DMS 273 treated with DMSO at 0.1 percent for 48 hours (cell line): Measurements from ENCODE around the gene JPH4.
"Not testable (repeated sequence)": the region's sequence is repeated elsewhere in the genome, so short reads cannot be mapped to it uniquely, and the experiment has no call there.

ENCODE experiments used
- DNase-seq: peaks from one replicate; lab custom pipeline; 2025; lab: John Stamatoyannopoulos, UW

The JPH4 gene

DNA sequence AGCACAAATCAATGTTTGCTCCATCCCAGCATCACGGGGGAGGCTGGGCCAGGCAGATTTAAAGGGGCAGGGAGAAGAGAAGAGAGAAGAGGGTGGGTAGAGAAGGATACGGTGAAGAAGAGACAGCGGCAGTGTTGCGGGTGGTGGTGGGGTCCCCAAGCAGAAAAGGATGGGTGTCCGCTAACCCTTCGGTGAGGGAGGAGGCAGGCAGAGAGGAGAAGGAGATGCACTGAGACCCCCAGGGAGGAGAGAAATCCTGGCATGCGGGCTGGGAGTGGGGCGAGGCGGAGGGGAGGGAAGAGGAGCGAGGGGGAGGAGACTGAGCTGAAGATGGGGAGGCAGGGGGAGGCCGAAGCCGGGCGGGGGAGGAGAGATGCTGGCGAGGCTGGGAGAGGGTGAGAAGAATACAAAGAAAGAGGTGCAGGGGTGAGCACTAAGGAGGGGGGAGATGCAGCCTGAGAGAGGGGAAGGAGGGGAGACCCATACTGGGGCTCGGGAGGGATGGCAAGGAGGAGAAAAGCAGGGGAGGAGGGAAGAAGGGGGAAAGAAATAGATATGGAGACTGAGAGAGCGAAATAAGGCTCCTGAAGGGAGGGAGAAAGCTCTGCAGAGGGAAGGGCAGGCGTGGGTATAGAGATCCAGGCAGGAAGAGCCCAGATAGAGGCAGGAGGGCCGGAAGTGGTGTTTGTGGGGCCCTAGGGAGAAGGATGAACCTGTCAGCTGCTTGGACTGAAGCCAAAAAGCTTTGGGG, at the start of gene JPH4:
JPH4 (minus strand) TSS at position 231 of the 751 bp plus-strand sequence. CDS start 1,337 bp downstream, outside the sequence.
- no peak for DNase-seq

DNA sequence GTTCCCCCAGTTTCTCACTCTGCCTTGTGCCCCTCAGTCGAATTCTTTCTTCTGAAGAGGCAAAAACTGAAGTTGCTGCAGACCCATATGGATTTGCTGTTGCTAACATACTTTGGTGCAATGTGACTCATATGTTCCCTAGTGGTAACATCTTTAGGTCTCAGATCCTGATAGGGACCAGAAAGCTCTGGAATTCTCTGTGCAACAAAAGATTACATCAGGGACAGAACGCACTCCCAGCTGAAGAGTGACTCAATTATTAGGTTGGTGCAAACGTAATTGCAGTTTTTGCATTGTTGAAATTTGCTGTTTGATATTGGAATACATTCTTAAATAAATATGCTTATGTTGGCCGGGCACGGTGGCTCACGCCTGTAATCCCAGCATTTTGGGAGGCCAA, 49.4 kb upstream of the JPH4 start:
- no peak for DNase-seq

DNA sequence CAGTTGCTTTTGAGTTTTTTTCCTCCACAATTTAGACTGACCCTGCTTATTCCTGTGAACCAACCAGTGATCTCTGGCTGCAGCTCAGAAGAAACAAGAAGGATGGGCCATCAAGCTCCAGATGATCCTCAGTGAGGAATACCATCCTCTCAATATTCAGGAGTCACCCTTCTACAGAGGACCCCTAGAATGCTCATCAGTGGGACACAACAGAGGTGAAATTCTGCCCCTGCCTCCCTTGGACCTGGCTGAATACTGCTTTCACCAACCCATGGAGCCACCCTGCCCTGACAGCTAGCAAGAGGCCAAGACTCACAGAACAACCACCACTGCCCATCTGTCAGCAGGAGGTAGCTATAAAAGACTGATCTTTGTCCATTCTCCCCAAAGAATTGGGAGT, 48.4 kb upstream of the JPH4 start:
- no peak for DNase-seq

DNA sequence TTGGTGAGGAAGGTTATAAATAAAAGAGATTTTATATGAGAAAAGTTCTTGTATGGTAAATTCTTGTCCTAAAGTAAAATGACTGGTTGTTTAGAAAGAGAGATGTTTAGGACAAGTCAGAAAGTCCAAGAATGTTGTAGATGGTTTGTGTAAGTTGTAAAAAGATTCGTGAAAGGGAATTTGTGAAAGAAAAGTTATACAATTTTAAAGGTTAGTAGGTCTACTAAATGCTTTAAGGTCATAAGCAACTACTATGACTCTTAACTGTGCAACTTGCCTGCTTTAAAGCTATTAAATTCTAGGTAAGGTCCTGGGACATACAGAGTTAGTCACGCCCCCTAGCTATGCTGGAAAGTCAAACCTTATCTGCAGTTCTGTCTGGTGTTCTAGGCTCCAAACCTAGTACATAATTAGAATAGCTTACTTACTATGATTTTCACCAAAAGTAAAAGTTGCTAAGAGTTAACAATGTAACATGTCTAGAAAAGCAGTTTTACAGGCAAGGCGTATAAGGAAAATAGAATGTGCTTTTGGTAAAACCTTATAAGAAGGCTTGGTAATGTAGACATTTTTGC, 46.3 kb upstream of the JPH4 start:
- DNase-seq, result no peak

DNA sequence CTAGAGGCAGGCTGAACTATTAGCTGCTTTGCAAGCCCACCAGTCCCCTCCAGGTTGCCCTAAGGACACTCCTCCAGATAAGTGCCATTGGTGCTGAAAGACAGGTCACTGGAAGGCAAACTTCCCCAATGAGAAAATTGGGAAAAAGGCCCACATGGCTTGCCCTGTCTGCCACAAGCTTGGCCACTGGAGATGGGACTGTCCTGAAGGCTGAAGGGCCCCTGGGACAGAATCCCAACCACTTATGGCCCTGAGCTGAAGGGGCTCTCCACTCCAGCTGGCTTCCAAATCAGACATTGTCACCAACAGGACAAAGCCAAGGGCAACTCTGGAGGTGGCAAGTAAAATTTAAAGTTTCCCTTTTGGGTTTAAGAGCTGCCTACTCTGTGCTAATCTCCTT, 45.4 kb upstream of the JPH4 start:
- no peak for DNase-seq

DNA sequence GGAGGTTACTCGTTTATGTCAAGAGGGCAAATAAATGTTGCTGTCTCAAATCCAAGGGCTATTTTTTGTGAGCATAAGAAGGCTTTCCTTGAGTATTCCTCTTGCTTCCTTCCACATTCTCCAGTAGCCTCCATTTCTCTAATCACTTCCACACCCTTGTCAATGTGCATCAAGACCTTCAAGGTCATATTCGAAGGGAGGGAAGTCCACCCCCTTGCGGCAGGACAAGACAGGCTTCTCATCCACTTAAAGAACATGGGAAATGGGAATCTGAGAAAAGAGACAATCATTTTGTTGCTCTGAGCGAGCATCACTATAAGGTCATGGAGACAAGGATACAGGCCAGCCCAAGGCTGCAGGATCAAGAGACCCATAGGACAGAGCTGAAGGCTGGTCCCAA, 44.4 kb upstream of the JPH4 start:
- no peak for DNase-seq

DNA sequence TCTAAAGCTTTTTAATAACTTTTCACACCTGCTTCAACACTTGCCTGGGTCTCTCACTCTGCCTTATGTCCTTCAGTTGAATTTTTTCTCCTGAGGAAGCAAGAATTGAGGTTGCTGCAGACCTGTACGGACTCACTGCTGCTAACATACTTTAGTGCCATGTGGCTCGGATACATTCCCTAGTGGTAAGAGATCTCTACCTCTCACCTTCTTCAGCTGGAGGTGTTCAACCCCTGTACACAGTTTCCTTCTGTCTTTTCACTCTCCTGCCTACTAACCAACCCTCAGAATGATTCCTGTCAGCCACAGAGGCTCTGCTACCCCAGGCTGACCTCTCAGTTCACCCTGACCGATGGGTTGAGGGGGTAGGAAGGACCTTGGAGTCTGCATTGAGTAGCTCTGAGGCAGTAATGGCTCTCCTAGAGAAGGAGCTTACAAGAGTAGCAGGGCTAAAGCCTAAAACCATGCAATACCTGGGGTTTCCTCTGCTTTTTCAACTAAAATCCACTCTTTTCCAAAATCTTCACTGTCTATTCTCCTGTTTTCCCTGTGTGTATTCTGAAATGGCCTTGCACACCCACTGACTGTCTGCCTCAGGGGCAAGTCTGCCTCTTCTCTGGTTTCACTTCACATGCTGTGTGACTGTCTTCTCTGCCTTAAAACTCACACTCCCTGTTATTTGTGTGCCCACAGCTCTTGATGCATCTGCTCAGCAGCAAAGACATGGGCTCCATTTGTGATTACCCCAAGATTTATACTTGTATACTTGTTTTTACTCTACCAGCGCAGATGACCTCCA, 43.5 kb upstream of the JPH4 start:
- no peak for DNase-seq

DNA sequence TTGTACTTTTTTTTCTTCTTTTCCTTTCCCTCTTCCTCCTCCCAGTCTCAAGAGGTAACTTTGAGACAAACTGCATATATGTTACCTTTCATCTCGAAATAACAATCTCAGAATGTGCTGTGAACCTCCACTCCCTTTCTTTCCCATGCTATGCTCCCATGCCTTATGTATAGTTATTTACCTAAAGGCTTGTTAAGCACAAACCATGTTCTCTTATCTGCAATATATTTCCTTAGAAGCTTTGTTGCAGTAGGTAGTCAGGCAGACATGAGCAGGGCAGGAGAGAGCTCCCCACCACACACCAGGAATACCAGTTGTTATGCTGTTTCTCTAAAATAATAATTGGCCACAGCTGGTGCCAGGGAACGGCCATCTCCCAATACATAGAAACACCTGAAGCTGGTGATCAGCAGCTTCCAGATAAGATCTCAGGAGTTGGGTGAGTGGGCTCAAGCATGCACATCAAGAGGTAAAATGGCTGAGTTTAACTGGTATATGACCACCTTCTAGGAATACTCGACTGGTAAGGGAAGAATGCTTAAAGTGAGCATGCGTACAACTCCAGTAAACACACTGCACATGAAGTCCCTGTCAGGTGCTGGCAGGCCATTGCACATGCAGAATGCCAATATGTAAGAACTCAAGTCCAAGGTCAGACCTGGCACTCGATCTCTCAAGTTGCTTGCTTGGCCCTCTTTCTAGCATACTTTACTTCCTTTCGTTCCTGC, 42.8 kb upstream of the JPH4 start:
- no peak for DNase-seq

DNA sequence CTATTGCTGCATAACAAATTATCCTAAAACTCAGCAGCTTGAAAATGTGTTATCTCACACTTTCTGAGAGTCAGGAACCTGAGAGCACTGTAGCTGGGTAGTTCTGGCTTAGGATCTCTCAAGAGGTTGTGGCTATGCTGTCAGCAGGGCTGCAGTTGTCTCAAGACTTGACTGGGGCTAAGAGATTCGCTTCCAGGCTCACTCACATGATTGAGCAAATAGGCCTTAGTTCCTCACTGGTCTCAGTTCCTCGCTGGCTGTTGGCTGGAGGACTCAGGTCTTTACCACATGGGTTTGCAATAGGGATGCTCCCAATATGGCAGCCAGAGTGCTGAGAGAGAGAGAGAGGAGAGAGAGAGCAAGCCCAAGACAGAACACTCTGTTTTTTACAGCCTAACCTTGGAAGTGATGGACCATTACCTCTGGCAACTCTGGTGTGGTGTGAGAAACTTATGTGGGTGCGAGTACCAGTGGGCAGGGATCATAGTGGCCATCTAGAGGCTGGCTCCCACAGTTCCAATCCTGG, 41.6 kb upstream of the JPH4 start:
- DNase-seq, result no peak

DNA sequence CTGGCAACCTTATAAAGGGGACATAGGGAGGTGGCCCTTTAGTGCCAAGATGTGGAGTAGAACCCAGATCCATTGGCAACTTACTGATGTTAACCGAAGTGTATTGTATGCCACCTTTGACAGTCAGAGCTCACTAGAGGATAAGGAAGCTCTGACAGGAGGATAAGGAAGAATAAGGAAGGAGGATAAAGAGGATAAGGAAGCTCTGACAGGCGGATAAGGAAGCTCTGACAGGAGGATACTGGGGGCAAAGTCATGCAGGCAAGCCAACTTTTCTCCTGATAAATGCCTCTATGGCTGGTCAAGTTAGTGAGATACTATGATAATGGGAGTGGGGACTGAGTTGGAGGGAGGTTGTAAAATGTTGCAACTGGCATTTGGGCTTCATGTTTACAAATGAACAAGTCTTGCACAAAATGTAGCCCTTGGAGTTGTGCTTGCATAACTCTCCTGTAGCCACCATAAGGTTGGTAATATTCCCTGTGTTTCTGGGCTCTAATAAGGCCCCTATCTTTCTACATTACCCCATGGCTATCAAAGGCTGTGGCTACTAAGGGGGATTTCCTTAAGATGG, 39.9 kb upstream of the JPH4 start:
- DNase-seq, result no peak

DNA sequence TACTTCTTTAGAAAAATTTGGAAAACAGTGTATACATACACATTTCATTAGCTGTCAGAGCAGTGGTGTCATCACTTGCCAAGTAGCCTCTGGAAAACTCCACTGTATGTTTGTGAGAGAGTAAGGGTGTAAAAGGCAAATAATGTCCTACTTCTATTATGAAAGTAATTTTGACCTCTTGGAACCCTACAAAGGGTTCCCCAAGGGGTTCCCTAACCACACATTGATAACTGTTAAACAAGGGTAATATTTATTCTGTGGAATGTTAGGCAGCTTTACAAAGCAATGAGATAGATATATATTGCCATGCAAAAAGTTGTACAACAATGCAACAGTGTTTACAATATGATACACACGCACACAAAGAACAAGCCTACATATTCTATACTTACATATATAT, 38.9 kb upstream of the JPH4 start:
- DNase-seq, result no peak

DNA sequence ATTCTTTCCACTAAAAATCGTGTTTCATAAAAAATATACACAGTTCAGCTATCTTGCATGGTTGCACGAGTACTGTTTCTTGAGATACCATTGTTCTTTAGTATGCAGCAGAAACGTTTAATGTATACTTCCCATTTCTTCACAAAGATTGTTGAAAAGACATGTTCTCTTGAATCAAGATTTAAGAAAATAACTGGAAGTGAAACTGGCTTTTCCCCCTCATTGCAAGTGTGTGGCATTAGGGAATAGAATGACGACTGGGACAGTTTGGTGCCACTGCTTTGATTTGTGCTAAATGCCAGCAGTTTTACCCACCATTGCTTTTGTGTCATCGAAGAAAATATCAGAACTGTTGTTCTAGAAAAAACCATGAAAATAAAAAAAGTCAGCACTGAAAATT, 37.3 kb upstream of the JPH4 start:
- no peak for DNase-seq

DNA sequence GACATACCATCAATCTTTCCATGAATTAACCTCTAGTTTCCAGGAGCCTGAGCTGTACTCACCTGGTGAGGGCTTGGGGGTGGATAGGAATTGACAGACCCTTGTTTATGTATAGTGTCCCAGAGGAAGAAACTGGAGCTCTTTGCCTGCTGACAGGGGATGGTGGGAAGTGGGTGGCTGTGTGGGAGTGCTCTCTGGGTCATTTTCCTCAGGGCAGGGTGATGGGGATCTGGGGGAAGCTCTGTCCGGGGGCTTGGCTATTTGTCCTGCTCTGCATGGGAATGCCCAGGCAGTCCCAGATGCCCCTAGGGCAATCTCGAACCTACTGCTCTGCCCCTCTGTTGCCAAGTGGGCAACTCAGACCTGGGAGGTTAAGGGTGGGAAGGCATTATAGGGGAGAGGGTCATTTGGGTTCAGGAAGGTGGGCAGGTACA, 35.8 kb upstream of the JPH4 start:
- DNase-seq, result no peak

DNA sequence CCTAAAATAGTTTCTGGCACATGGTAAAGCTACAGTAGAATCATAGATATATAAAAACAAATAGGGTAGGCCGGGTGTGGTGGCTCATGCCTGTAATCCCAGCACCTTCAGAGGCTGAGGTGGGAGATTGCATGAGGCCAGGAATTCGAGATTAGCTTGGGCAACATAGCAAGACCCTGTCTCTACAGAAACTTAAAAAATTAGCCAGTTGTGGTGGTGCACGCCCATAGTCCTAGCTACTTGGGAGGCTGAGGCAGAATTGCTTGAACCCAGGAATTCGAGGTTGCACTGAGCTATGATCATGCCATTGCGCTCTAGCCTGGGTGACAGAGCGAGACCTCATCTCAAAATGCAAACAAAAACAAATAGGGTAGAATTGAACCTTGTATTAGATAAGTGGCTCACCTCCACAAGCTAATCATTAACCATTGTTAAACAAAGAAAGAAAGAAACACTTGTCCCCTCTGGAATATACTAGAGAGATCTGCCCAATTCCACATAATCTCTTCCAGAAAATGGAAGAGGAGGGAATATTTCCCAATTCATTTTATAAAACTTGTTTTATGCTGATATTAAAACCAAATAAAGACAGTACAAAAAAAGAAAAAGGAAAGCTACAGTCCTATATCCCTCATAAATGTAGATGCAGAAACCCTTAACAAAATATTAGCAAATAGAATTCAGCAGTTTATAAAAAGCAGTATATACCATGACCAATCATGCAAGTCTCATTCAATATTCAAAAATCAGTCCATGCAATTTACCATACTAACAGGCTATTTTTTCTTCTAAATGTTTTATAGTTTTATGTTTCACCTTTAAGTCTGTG, 34.9 kb upstream of the JPH4 start:
- DNase-seq, result no peak

DNA sequence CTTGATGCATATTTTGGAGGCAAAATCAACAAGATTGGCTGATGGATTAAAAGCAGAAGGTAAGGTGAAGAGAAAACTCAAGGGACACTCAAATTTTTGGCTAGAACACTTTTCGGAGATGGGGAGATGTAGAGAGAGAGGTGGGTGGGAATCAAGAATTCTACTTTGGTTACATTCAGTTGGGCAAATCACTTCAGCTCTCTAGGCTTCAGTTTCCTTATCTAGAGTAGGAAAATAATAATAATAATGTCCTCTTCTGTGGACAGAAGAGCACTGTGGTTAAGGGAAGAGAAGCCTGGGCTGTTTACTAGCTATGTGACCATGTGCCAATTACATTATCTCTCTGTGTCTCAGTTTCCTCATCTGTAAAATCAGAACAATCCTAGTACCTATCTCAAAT, 34.2 kb upstream of the JPH4 start:
- DNase-seq, result no peak

DNA sequence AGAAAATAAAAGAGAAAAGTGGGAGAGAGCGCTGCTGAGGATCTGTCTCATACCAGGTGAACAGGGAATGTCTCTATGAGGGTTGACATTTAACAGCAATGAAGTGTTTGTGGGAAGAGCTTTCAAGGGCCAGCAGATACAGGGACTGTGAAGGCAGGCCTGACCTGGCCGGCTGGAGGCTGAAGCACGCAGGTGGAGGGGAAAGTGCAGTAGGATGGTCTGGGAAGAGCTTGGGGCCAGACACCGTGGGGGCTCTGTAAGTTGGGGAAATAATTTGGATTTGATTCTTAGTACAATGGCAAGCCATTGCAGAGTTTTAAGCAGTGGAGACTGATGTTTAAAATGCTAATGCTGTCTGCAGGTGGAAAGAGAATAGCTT, 33.8 kb upstream of the JPH4 start:
- DNase-seq, result no peak

DNA sequence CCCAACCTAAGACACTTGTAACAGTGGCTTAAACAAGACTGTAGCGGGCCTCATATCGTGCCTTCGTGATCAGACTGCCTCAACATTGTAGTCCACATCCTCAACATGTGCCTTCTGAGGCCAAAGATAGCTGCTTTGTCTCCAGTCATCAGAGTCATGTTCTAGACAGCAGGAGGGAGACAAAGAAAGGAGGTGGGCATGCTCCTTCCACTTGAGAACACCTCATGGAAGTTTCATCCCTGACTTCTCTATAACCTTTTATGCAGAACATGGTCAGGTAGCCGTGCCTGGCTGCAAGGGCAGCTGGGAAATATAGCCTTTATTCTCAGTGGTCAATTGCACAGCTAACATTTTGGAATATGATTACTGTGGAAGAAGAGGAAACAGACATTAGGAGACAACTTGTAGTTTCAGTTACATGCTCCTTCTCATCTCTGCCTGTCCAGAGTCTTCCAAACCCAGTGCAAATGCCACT, 32.3 kb upstream of the JPH4 start:
- DNase-seq, result no peak

DNA sequence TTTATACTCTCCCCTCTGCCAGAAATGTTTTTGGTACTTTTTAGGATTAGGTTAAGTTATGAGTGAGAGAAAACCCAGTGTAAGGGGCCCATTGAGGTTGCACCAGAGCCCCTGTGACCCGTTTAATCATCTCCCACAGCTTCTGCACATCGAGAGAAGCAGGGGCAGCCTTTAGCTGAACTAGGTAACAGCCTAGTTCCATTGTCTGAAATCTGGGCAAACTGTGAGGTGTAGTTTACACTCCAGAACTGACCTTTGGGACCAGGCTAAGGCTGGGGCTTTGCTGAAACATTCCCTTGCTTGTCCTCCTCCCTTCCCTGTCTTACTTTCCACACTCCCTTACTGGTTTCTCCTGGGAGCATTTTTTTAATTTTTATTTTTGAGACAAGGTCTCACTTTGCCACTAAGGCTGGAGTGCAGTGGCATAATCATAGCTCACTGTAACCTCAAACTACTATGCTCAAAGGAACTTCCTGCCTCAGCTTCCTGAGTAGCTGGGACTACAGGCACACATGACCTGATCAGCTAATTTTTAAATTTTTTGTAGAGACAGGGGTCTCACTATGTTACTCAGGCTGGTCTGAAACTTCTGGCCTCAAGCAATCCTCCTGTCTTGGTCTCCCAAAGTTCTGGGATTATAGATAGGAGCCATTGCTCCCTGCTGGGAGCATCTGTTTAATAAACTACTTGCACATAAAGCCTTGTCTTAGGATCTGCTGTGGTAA, 31.7 kb upstream of the JPH4 start:
- DNase-seq, result no peak

DNA sequence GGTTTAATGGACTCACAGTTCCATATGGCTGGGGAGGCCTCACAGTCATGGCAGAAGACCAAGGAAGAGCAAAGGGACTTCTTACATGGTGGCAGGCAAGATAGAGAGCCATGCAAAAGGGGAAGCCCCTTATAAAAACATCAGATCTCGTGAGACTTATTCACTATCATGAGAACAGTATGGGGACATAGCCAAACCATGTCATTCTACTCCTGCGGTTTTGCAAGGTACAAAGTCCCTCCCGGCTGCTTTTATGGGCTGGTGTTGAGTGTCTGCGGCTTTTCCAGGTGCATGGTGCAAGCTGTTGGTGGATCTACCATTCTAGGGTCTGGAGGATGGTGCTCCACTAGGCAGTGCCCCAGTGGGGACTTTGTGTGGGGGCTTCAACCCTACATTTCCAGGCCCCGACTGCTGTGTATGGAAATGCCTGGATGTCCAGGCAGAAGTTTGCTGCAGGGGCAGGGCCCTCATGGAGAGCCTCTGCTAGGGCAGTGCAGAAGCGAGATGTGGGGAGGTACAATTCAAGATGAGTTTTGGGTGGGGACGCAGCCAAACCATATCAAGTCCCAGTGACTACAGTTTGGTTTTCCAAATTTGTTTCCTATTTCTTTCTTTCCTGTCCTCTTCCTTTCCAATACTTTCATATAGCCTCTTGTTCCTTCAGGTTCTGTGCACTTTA, 31.0 kb upstream of the JPH4 start:
- not testable (repeated sequence) for DNase-seq

DNA sequence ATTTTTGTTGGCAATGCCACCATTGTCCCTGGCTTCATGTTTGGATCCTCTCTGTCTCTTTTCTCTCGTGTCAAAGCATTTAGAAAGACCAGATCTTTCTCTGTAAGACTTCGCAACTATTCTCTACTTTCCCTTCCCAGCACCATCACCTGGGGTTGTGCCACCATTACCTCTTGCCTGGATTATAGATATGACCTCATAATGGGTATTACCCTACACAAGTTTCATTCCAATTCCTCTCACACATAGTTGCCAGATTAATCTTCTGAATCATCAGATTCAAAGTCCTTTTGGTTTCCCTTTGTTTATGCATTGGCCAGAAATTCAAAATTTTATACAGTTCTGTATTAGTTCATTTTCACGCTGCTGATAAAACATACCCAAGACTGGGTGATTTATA, 30.4 kb upstream of the JPH4 start:
- no peak for DNase-seq
